ENCODE data around the gene STAM2. TPM values are rescaled to one million over a fixed set of nuclear protein-coding genes. Genes with fewer than 3 reads are reported as not detected.
"Not testable (repeated sequence)": the region's sequence is repeated elsewhere in the genome, so short reads cannot be mapped to it uniquely, and the experiment has no call there.

Gene STAM2
- total and polyA plus RNA-seq, 9 donors: 9.5 to 40.0 (median 33.3) TPM

DNA sequence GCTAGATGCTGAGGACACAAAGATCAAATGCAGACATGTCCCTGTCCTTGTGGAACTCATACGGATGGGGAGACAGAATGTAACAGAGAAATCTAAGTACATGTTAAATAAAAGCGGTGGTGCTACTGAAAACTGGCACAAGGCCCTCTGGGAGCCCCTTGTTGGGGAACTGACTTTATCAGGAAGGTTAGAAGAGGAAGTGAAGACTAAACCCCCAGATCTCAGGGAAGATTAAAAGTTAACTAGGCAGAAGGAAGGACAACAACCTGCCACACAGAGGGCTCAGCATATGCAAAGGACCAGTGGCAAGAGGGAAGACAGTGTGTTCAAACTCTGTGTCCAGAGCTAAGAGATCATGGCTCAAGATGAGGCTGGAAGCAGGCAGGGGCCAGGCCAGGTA is 81.5 kb downstream of the STAM2 start:
- H3K4me3 ChIP-seq: no peak overlapping the region
- no peaks in the 10 kb centered on the region for H3K9me3 ChIP-seq
- intact Hi-C loops (cut with DNase I): no loop called here

GRCh38 chr2:152093464-152093863 is 82.1 kb downstream of the STAM2 start:
- Histone ChIP-seq H3K4me3 (no peak overlapping the region), H3K4me1 (ENCODE audit: insufficient read depth) (no peaks in the 10 kb centered on the region), H3K36me3 (no peaks in the 10 kb centered on the region), H3K27ac (no peak overlapping the region), H3K9me3 (no peaks in the 10 kb centered on the region), H3K27me3 (no peaks in the 10 kb centered on the region)
- 36 to 51% (median 50%) methylated on average over 2 of the region's 2 CpGs for WGBS, 3 donors
- intact Hi-C loops (cut with DNase I): no loop called here
- no peak for DNase-seq
- no peak for TF ChIP-seq POLR2A (IDR thresholded peaks at IDR 0.05)
- TF ChIP-seq EP300 (IDR thresholded peaks at IDR 0.05): no peak
- no peak for TF ChIP-seq CTCF (IDR thresholded peaks at IDR 0.05)

More for the DNA sequence above, 81.5 kb downstream of the STAM2 start:
- Histone ChIP-seq H3K36me3 (no peaks in the 10 kb centered on the region), H3K4me1 (ENCODE audit: insufficient read depth) (no peaks in the 10 kb centered on the region), H3K27me3 (no peaks in the 10 kb centered on the region), H3K27ac (no peak overlapping the region)
- DNase-seq: no peak
- WGBS, 3 donors: 90 to 95% (median 93%) methylated on average over 2 of the region's 2 CpGs
- TF ChIP-seq EP300 (IDR thresholded peaks at IDR 0.05) (no peak), POLR2A (IDR thresholded peaks at IDR 0.05) (no peak), CTCF (IDR thresholded peaks at IDR 0.05) (no peak)

- Histone ChIP-seq H3K4me1 (ENCODE audit: insufficient read depth) (no peaks in the 10 kb centered on the region), H3K27me3 (no peaks in the 10 kb centered on the region), H3K9me3 (no peaks in the 10 kb centered on the region), H3K36me3 (no peaks in the 10 kb centered on the region), H3K4me3 (no peak overlapping the region), H3K27ac (no peak overlapping the region)
- no peak for DNase-seq
- 96 to 98% (median 97%) methylated on average over 2 of the region's 2 CpGs for WGBS, 3 donors
- intact Hi-C loops (cut with DNase I): no loop called here
- TF ChIP-seq EP300 (IDR thresholded peaks at IDR 0.05): no peak
- TF ChIP-seq POLR2A (IDR thresholded peaks at IDR 0.05): no peak
- no peak for TF ChIP-seq CTCF (IDR thresholded peaks at IDR 0.05)
Observed at GRCh38 chr2:152092095-152092494, 83.5 kb downstream of the STAM2 start.

DNA sequence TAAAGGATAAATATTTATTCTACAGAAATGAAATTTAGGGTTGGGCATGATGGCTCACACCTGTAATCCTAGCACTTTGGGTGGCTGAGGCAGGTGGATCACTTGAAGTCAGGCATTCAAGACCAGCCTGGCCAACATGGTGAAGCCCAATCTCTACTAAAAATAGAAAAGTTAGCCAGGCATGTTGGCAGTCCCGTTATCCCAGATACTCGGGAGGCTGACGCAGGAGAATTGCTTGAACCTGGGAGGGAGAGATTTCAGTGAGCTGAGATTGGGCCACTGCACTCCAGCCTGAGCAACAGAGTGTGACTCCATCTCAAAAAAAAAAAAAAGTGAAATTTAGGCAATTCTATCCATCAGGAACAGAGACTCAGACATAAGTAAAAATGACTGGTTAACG is 84.8 kb downstream of the STAM2 start:
- WGBS, 3 donors: 90 to 95% (median 94%) methylated on average over 4 of the region's 4 CpGs
- H3K4me1 ChIP-seq (ENCODE audit: insufficient read depth); H3K27me3 ChIP-seq; intact Hi-C loops (cut with DNase I); H3K4me3 ChIP-seq; H3K36me3 ChIP-seq; H3K27ac ChIP-seq; DNase-seq; H3K9me3 ChIP-seq: not testable (repeated sequence)

DNA sequence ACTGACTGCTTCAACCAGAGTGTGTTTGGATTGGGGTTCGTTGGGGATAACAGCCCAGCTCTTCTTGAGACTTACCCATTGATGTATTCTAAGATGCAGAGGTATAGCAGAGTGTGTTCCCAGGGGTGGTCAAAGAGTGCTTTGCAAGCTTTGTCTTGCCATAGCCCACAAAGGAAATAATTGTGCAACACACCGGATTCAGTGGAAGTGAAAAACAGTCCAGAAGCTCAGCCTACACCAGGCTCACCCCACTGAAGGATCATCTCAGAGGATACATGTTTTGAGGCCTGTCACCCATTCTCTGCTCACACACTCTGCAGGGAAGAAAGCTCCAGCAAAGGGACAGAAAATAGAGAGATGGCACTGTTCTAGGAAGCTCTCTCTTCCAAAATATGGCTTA is 86.3 kb downstream of the STAM2 start:
- whole genome bisulfite sequencing, 3 donors: 76 to 88% (median 79%) methylated on average over 2 of the region's 2 CpGs

More for the DNA sequence above, 86.3 kb downstream of the STAM2 start:
- Histone ChIP-seq H3K36me3 (no peaks in the 10 kb centered on the region), H3K4me3 (no peak overlapping the region), H3K9me3 (no peaks in the 10 kb centered on the region), H3K27me3 (no peaks in the 10 kb centered on the region), H3K4me1 (ENCODE audit: insufficient read depth) (no peaks in the 10 kb centered on the region), H3K27ac (no peak overlapping the region)
- no peak for DNase-seq
- intact Hi-C loops (cut with DNase I): no loop called here
- TF ChIP-seq EP300 (IDR thresholded peaks at IDR 0.05) (no peak), CTCF (IDR thresholded peaks at IDR 0.05) (no peak), POLR2A (IDR thresholded peaks at IDR 0.05) (no peak)

All from ovary (tissue), 9 donors.